K562 (cell line): ENCODE measurements around the gene SHBG. TPM values are rescaled to one million over a fixed set of nuclear protein-coding genes. Genes with fewer than 3 reads are reported as not detected.

Source experiments
- ATF2 ChIP-seq: sonication (generic); formaldehyde crosslinking; IDR thresholded peaks from 2 replicates; pipeline ENCODE4 v1.8.1; 2022; ENCODE audit warnings: missing genetic modification reagents
- ATF7 ChIP-seq: fragments of 450-650 bp; IDR thresholded peaks from 2 replicates; pipeline ENCODE4 v1.7.1; 2014; ENCODE audit warnings: mild to moderate bottlenecking, moderate library complexity
- BHLHE40 ChIP-seq: IDR thresholded peaks from 2 replicates; pipeline ENCODE4 v1.6.1; 2011; ENCODE audit warnings: low read length, improper control_type of control experiment
- CUX1 ChIP-seq: fragments of 200-800 bp; sonication (Bioruptor generic); IDR thresholded peaks from 2 replicates; pipeline ENCODE4 v1.6.1; 2016; ENCODE audit warnings: missing genetic modification characterization, missing compliant biosample characterization
- KDM1A ChIP-seq, 2 experiments: fragments of 450-650 bp; IDR thresholded peaks; 2 replicates each; pipeline ENCODE4 v1.6.1; 2016; ENCODE audit warnings: mild to moderate bottlenecking in 2 of 2
- LCOR ChIP-seq: sonication (generic); formaldehyde crosslinking; IDR thresholded peaks from 2 replicates; pipeline ENCODE4 v1.8.0; 2022; ENCODE audit warnings: mild to moderate bottlenecking, missing genetic modification reagents
- MLX ChIP-seq, 2 experiments: fragments of 450-650 bp in 1 of 2; sonication (generic) in 1 of 2; formaldehyde crosslinking; conservative IDR thresholded peaks; 2 replicates each; pipeline versions ENCODE4 v1.4.0 to v1.8.1; 2020 to 2022; ENCODE audit warnings: mild to moderate bottlenecking in 1 of 2, missing genetic modification reagents in 1 of 2
- MTF1 ChIP-seq: fragments of 250-450 bp; sonication (Bioruptor Pico); IDR thresholded peaks from 2 replicates; pipeline ENCODE4 v1.9.0; 2021; ENCODE audit warnings: moderate library complexity, mild to moderate bottlenecking, inconsistent platforms, borderline replicate concordance
- PATZ1 ChIP-seq: fragments of 250-450 bp; sonication (Bioruptor Pico); IDR thresholded peaks from 2 replicates; pipeline ENCODE4 v1.5.0; 2020; ENCODE audit warnings: mild to moderate bottlenecking, borderline replicate concordance
- SNRNP70 ChIP-seq: fragments of 200-400 bp; formaldehyde crosslinking; optimal IDR thresholded peaks from 2 replicates; pipeline ENCODE3; 2017; ENCODE audit warnings: low read depth, low read length
- SRSF9 ChIP-seq: fragments of 200-400 bp; formaldehyde crosslinking; IDR thresholded peaks from 2 replicates; pipeline ENCODE4 v1.6.1; 2017; ENCODE audit warnings: low read depth, low read length, borderline replicate concordance
- STAG1 ChIP-seq: sonication (generic); formaldehyde crosslinking; IDR thresholded peaks from 2 replicates; pipeline ENCODE4 v1.5.0; 2020; ENCODE audit warnings: missing genetic modification reagents, borderline replicate concordance
- TBL1XR1 ChIP-seq, 2 experiments: IDR thresholded peaks; 2 replicates each; pipeline ENCODE4 v1.6.1; 2012; ENCODE audit warnings: improper control_type of control experiment in 2 of 2, low read length in 2 of 2, mild to moderate bottlenecking in 1 of 2
- ZBTB1 ChIP-seq: sonication (generic); formaldehyde crosslinking; IDR thresholded peaks from 2 replicates; pipeline ENCODE4 v1.8.1; 2023; ENCODE audit warnings: missing genetic modification reagents, low read depth, mild to moderate bottlenecking, borderline replicate concordance
- ZNF57 ChIP-seq: fragments of 450-650 bp; formaldehyde crosslinking; IDR thresholded peaks from 2 replicates; pipeline ENCODE4 v1.4.0; 2020; ENCODE audit warnings: mild to moderate bottlenecking, moderate library complexity
- ZNF644 ChIP-seq: fragments of 200-800 bp; sonication (Bioruptor generic); IDR thresholded peaks from 2 replicates; pipeline ENCODE4 v1.6.1; 2016; ENCODE audit warnings: low read depth, missing genetic modification characterization, missing compliant biosample characterization
- ZNF780A ChIP-seq: fragments of 250-450 bp; sonication (Bioruptor Pico); IDR thresholded peaks from 2 replicates; pipeline ENCODE4 v1.5.0; 2021; ENCODE audit warnings: mild to moderate bottlenecking
- polyA plus RNA-seq, 8 experiments: library from polyadenylated mRNA; depleted of rRNA in 4 of 8; stranded (reverse) in 5 of 8; unstranded in 3 of 8; fragments of >200 nt; fragmentation: Nextera tagmentation in 2 of 8; fragmentation: Illumina TruSeq in 1 of 8; extraction: Ambion mirVana in 2 of 8; extraction: Trizol in 1 of 8; gene quantifications; 2 replicates each; pipeline versions ENCODE4 v1.2.1 to v1.2.3, GENCODE V29; 2011 to 2014; ENCODE audit warnings: inconsistent platforms in 1 of 8, missing spikeins in 1 of 8
- total RNA-seq, 7 experiments: library from RNA; depleted of rRNA in 6 of 7; stranded (reverse); fragments of >200 nt in 6 of 7; fragmentation: Illumina TruSeq in 2 of 7; extraction: Trizol in 2 of 7; gene quantifications; 2 replicates each; pipeline versions ENCODE4 v1.2.1 to v1.2.3, GENCODE V29; 2011 to 2021; ENCODE audit warnings: low replicate concordance in 1 of 7

The SHBG gene
- total and polyA plus RNA-seq, 9 of the 15 experiments (the other 6 are each of a cell fraction or from before 2014, with no cell fraction given): not detected

GRCh38 chr17:7583253-7584109 lies 46.5 kb upstream of the SHBG start, which contains the start of gene MPDU1 (continued):
- TF ChIP-seq CUX1 (CRISPR knock-in tag) (peak; percentile 90), ZNF780A (no peak), SNRNP70 (no peak), SRSF9 (no peak), PATZ1 (CRISPR knock-in tag) (0 out of 2 replicates have a peak, but pooled peaks have one; percentile 37), KDM1A (IDR thresholded peaks at IDR 0.05) (peak in 1 of 2 experiments; percentile 38; a peak in 2 of 4 replicates), ZNF644 (peak; percentile 62), ZNF57 (no peak), ZBTB1 (CRISPR knock-in tag) (no peak), STAG1 (CRISPR knock-in tag) (no peak), TBL1XR1 (IDR thresholded peaks at IDR 0.05; ENCODE audit: low read length in 2 of 2) (0 out of 4 replicates have a peak, but pooled peaks of 1 of the 2 experiments have one; percentile 19), BHLHE40 (peak; percentile 72), MLX (CRISPR knock-in tag; conservative IDR thresholded peaks at IDR 0.05) (no peak), ATF2 (CRISPR knock-in tag) (no peak), ATF7 (peak; percentile 64; the same call in 1 of the 2 replicates), MTF1 (no peak), LCOR (peak; percentile 67; the same call in 1 of the 2 replicates)
